Neural cell (in vitro differentiated cells): ENCODE measurements around the gene CLEC18A. TPM values are rescaled to one million over a fixed set of nuclear protein-coding genes. Genes with fewer than 3 reads are reported as not detected.

Experiments used
- H2AFZ ChIP-seq: fragments of 200-600, 300-800 bp; sonication (generic), shearing (Covaris generic); 2 replicates; pipeline ENCODE4 v1.6.0; 2014; ENCODE audit warnings: low read depth, mild to moderate bottlenecking, antibody characterized with exemption, low read length, moderate library complexity
- H3F3A ChIP-seq: fragments of 200-600 bp; shearing (Covaris generic); 2 replicates; pipeline ENCODE4 v1.6.1; 2016; ENCODE audit warnings: mild to moderate bottlenecking, moderate library complexity, mixed read lengths, antibody characterized with exemption, low read length; ENCODE audit not compliant: insufficient read depth, poor library complexity, severe bottlenecking
- H3K27ac ChIP-seq: fragments of 200-600, 300-800 bp; sonication (generic), shearing (Covaris generic); 2 replicates; pipeline ENCODE4 v1.5.1; 2014; ENCODE audit warnings: mild to moderate bottlenecking, low read length, moderate library complexity
- H3K27me3 ChIP-seq: fragments of 300-800, 200-600 bp; sonication (generic), shearing (Covaris generic); 2 replicates; pipeline ENCODE4 v1.6.0; 2014; ENCODE audit warnings: mild to moderate bottlenecking, low read depth, low read length, moderate library complexity; ENCODE audit not compliant: insufficient read depth
- H3K36me3 ChIP-seq: fragments of 300-800, 200-600 bp; sonication (generic), shearing (Covaris generic); 2 replicates; pipeline ENCODE4 v1.5.1; 2014; ENCODE audit warnings: mild to moderate bottlenecking, antibody characterized with exemption, low read length, moderate library complexity; ENCODE audit not compliant: insufficient read depth
- H3K4me2 ChIP-seq: fragments of 300-800, 200-600 bp; sonication (generic), shearing (Covaris generic); 2 replicates; pipeline ENCODE4 v1.6.0; 2014; ENCODE audit warnings: mild to moderate bottlenecking, low read length
- H3K4me3 ChIP-seq: fragments of 300-800, 200-600 bp; sonication (generic), shearing (Covaris generic); 2 replicates; pipeline ENCODE4 v1.5.1; 2014; ENCODE audit warnings: mild to moderate bottlenecking, low read length, moderate library complexity
- H3K79me2 ChIP-seq: fragments of 200-600 bp; shearing (Covaris generic); replicated peaks from 2 replicates; pipeline ENCODE4 v1.6.0; 2014; ENCODE audit warnings: mild to moderate bottlenecking, low read length, moderate library complexity; ENCODE audit not compliant: insufficient read depth
- H3K9ac ChIP-seq: fragments of 300-800, 200-600 bp; sonication (generic), shearing (Covaris generic); 2 replicates; pipeline ENCODE4 v1.6.1; 2016; ENCODE audit warnings: mild to moderate bottlenecking, low read length, mixed read lengths
- H3K9me2 ChIP-seq: fragments of 200-600 bp; shearing (Covaris generic); 2 replicates; pipeline ENCODE4 v1.6.1; 2016; ENCODE audit warnings: mild to moderate bottlenecking, low read length, mixed read lengths; ENCODE audit not compliant: insufficient read depth
- H3K9me3 ChIP-seq: fragments of 200-600, 300-800 bp; sonication (generic), shearing (Covaris generic); 2 replicates; pipeline ENCODE4 v1.6.1; 2016; ENCODE audit warnings: mild to moderate bottlenecking, mixed run types, low read length, moderate library complexity, mixed read lengths
- H4K20me1 ChIP-seq: fragments of 200-600 bp; shearing (Covaris generic); 2 replicates; pipeline ENCODE4 v1.6.1; 2016; ENCODE audit warnings: mild to moderate bottlenecking, mixed run types; ENCODE audit not compliant: insufficient read depth
- CTCF ChIP-seq: fragments of 450-650 bp; IDR thresholded peaks from 2 replicates; pipeline ENCODE4 v1.5.1; 2014; ENCODE audit warnings: antibody characterized with exemption, mild to moderate bottlenecking, moderate library complexity; ENCODE audit not compliant: poor library complexity, severe bottlenecking
- EP300 ChIP-seq: fragments of 450-650 bp; conservative IDR thresholded peaks from 2 replicates; pipeline ENCODE4 v1.6.1; 2014; ENCODE audit warnings: antibody characterized with exemption, mild to moderate bottlenecking, moderate library complexity; ENCODE audit not compliant: poor library complexity, severe bottlenecking
- EZH2 ChIP-seq: fragments of 200-600, 300-800 bp; shearing (Covaris generic), sonication (generic); IDR thresholded peaks from 2 replicates; pipeline ENCODE4 v1.6.1; 2014; ENCODE audit warnings: antibody characterized with exemption, low read length, borderline replicate concordance, mild to moderate bottlenecking; ENCODE audit not compliant: insufficient read depth, poor library complexity, severe bottlenecking
- MXI1 ChIP-seq: fragments of 450-650 bp; conservative IDR thresholded peaks from 2 replicates; pipeline ENCODE4 v1.6.1; 2014; ENCODE audit warnings: antibody characterized with exemption, mild to moderate bottlenecking; ENCODE audit not compliant: poor library complexity, severe bottlenecking
- POLR2AphosphoS5 ChIP-seq: IDR thresholded peaks from 2 replicates; pipeline ENCODE4 v1.6.1; 2012
- RAD21 ChIP-seq: fragments of 450-650 bp; conservative IDR thresholded peaks from 2 replicates; pipeline ENCODE4 v1.6.1; 2014; ENCODE audit warnings: antibody characterized with exemption, mild to moderate bottlenecking, moderate library complexity
- REST ChIP-seq: IDR thresholded peaks from 2 replicates; pipeline ENCODE4 v1.6.1; 2012; ENCODE audit warnings: borderline replicate concordance
- SMC3 ChIP-seq: fragments of 450-650 bp; conservative IDR thresholded peaks from 2 replicates; pipeline ENCODE4 v1.6.1; 2014; ENCODE audit warnings: antibody characterized with exemption, mild to moderate bottlenecking, moderate library complexity; ENCODE audit not compliant: poor library complexity
- TAF1 ChIP-seq: IDR thresholded peaks from 2 replicates; pipeline ENCODE4 v1.6.1; 2012; ENCODE audit warnings: low read depth
- polyA plus RNA-seq: library from polyadenylated mRNA; depleted of rRNA; stranded (reverse); fragments of >200 nt; gene quantifications from 2 replicates; pipeline ENCODE4 v1.2.3, GENCODE V29; 2014

CLEC18A gene
- polyA plus RNA-seq, 1 donor from 2014 or later, result 2.0 TPM

- no peaks in the 10 kb centered on the region for H3F3A ChIP-seq
- H3K79me2 ChIP-seq, result no peaks in the 10 kb centered on the region
- no peaks in the 10 kb centered on the region for H4K20me1 ChIP-seq
- no peaks in the 10 kb centered on the region for H3K36me3 ChIP-seq
- TF ChIP-seq MXI1 (no peak), EZH2 (no peak), SMC3 (no peak), POLR2AphosphoS5 (no peak), RAD21 (no peak), REST (no peak), TAF1 (no peak), CTCF (no peak), EP300 (no peak)
- H3K9ac ChIP-seq, result no peak overlapping the region
- no peak overlapping the region for H2AFZ ChIP-seq
- no peak overlapping the region for H3K4me2 ChIP-seq
- no peak overlapping the region for H3K27ac ChIP-seq
- no peaks in the 10 kb centered on the region for H3K9me3 ChIP-seq
- H3K27me3 ChIP-seq, result no peaks in the 10 kb centered on the region
- no peaks in the 10 kb centered on the region for H3K9me2 ChIP-seq
- H3K4me3 ChIP-seq, result no peak overlapping the region
Measured at GRCh38 chr16:69938981-69939820, 11.9 kb upstream of the CLEC18A start.

- Histone ChIP-seq H3K36me3 (no peaks in the 10 kb centered on the region), H3K4me2 (no peak overlapping the region)
Measured at GRCh38 chr16:69939821-69940585, 11.1 kb upstream of the CLEC18A start.

More at GRCh38 chr16:69939821-69940585, 11.1 kb upstream of the CLEC18A start:
- no peaks in the 10 kb centered on the region for H3K79me2 ChIP-seq
- H3K9me2 ChIP-seq, result no peaks in the 10 kb centered on the region
- H3K27ac ChIP-seq, result no peak overlapping the region
- TF ChIP-seq TAF1, result no peak
- TF ChIP-seq REST, result no peak
- TF ChIP-seq EP300, result no peak
- TF ChIP-seq MXI1, result no peak
- no peak for TF ChIP-seq POLR2AphosphoS5
- H3K9me3 ChIP-seq, result no peaks in the 10 kb centered on the region
- no peaks in the 10 kb centered on the region for H3K27me3 ChIP-seq
- no peaks in the 10 kb centered on the region for H4K20me1 ChIP-seq
- no peaks in the 10 kb centered on the region for H3F3A ChIP-seq
- no peak overlapping the region for H3K4me3 ChIP-seq
- H2AFZ ChIP-seq, result no peak overlapping the region
- no peak overlapping the region for H3K9ac ChIP-seq
